BJ (cell line): ENCODE results near the gene SH2D1B. TPM values are rescaled to one million over a fixed set of nuclear protein-coding genes. Genes with fewer than 3 reads are reported as not detected.

Experiments used
- CTCF ChIA-PET: fragments of 350-600 bp; formaldehyde crosslinking; extraction: SDS; loops from one replicate; lab custom pipeline; 2021; ENCODE audit warnings: antibody characterized with exemption, inconsistent platforms; lab: Yijun Ruan, JAX
- POLR2A ChIA-PET: fragments of 300-600 bp; sonication (Branson Sonifier 250); formaldehyde crosslinking; extraction: SDS; loops from one replicate; lab custom pipeline; 2021; ENCODE audit warnings: antibody characterized with exemption; lab: Charles Lee
- DNase-seq: peaks from one replicate; pipeline ENCODE4 v3.0.0-alpha.2; 2011; ENCODE audit warnings: low read depth
- H3K27me3 ChIP-seq: 2 replicates; pipeline ENCODE4 v1.6.0; 2011; ENCODE audit warnings: low read length; ENCODE audit not compliant: control insufficient read depth, insufficient read depth
- H3K36me3 ChIP-seq: 2 replicates; pipeline ENCODE4 v1.5.1; 2011; ENCODE audit warnings: low read length; ENCODE audit not compliant: control insufficient read depth, insufficient read depth
- H3K4me3 ChIP-seq: 2 replicates; pipeline ENCODE4 v1.5.1; 2011; ENCODE audit warnings: low read depth, mild to moderate bottlenecking, control low read depth, low read length
- polyA plus RNA-seq: library from polyadenylated mRNA; depleted of rRNA; stranded (reverse); fragments of >200 nt; gene quantifications from 2 replicates; pipeline ENCODE4 v1.2.3, GENCODE V29; 2011
- TF ChIP-seq, protein P1 (sequence below): IDR thresholded peaks from 2 replicates; pipeline ENCODE4 v1.5.1; 2011; ENCODE audit warnings: low read depth, mild to moderate bottlenecking, control low read depth, inconsistent platforms, low read length, moderate library complexity; ENCODE audit not compliant: insufficient read depth

Gene SH2D1B
- polyA plus RNA-seq, 1 experiment: not detected

DNA sequence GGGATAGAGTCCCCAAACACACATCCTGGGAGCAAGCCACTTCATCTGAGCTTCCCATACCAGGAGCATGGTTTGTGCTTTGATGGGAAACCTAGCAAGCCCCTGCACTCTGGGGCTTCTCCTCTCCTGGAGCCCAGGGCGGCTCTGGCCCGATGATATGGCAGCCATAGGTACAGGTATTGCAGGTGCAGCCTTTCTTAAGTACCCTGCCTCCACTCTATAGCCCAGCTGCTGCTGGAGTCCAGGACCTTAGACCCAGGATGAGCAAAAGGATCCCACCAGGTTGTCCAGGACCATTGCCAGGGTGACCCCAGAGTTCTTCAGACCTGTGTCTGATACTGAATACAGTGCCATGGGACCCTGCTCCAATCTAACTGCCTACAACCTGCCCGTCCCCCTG is 26.2 kb downstream of the SH2D1B start:
- H3K4me3 ChIP-seq: no peak overlapping the region
- 0 out of 2 replicates have a peak, but pooled peaks cover 2% of the 10 kb centered on the region for H3K27me3 ChIP-seq
- no peaks in the 10 kb centered on the region for H3K36me3 ChIP-seq
- POLR2A ChIA-PET: no interaction called here
- DNase-seq: no peak
- CTCF ChIA-PET: interaction anchor here (1.4 kb wide), 1 partner anchor 28 kb away, joined by 5 read pairs; no protein-coding TSS in a partner anchor
- TF ChIP-seq, protein P1, sequence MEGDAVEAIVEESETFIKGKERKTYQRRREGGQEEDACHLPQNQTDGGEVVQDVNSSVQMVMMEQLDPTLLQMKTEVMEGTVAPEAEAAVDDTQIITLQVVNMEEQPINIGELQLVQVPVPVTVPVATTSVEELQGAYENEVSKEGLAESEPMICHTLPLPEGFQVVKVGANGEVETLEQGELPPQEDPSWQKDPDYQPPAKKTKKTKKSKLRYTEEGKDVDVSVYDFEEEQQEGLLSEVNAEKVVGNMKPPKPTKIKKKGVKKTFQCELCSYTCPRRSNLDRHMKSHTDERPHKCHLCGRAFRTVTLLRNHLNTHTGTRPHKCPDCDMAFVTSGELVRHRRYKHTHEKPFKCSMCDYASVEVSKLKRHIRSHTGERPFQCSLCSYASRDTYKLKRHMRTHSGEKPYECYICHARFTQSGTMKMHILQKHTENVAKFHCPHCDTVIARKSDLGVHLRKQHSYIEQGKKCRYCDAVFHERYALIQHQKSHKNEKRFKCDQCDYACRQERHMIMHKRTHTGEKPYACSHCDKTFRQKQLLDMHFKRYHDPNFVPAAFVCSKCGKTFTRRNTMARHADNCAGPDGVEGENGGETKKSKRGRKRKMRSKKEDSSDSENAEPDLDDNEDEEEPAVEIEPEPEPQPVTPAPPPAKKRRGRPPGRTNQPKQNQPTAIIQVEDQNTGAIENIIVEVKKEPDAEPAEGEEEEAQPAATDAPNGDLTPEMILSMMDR: no peak

DNA sequence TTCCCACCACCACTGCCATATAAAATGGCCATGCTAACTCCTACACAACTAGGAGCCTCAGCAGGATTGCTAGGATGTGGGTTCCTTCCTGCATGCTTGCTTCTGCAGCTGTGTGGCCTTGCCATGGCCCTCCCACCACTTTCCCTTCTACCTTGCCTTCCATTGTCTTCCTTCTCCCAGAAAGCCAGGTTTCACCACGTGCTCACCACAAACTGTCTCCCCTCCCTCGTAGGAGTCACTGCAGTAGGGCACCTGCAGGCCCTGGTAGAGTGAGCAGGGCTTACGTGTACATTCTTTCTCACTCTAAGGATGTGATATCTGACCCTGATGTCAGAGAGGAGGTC is 26.7 kb downstream of the SH2D1B start:
- TF ChIP-seq, protein P1: no peak
- no peak overlapping the region for H3K4me3 ChIP-seq
- no peaks in the 10 kb centered on the region for H3K27me3 ChIP-seq
- DNase-seq: no peak
- no peaks in the 10 kb centered on the region for H3K36me3 ChIP-seq
- CTCF ChIA-PET: interaction anchor here (1.4 kb wide), 1 partner anchor 27 kb away, joined by 5 read pairs; no protein-coding TSS in a partner anchor
- POLR2A ChIA-PET: no interaction called here

DNA sequence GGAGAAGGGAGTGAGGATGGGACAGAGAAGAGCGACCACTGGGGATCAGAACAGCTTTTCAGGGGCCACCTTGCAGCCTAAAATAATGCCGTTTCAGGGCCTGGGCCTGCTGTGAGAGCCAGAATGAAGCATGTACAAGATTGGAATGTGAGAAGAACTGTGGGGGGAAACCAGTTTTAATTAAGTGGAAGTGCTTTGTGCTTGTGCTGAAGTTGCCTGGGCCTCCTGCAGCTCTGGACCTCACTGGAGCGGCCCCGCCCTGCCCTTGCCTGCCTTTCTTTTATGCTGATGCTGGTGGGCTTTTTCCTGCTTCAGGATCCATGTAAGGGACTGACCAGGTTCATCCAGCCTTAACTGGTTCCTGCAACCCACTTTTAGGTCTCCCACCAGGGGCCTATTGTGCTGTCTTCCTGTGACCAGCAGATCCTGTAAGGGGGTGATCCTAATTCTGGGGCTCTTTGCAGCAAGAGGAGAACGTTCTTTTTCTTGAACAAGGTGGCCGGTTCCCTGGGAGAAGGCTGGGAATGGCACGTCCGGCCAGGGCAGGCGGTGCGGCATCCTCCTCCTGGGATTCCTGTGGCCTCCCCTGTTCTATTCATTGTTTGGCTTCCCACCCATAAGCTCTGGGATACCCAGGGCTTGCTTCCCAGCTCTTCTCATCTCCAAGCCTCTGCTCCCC is 27.2 kb downstream of the SH2D1B start:
- ChIA-PET POLR2A (no interaction called here), CTCF (interaction anchor here (1.4 kb wide), 1 partner anchor 27 kb away, joined by 5 read pairs; no protein-coding TSS in a partner anchor)
- no peak for DNase-seq
- Histone ChIP-seq H3K4me3 (no peak overlapping the region), H3K36me3 (no peaks in the 10 kb centered on the region), H3K27me3 (no peaks in the 10 kb centered on the region)
- TF ChIP-seq, protein P1: no peak

DNA sequence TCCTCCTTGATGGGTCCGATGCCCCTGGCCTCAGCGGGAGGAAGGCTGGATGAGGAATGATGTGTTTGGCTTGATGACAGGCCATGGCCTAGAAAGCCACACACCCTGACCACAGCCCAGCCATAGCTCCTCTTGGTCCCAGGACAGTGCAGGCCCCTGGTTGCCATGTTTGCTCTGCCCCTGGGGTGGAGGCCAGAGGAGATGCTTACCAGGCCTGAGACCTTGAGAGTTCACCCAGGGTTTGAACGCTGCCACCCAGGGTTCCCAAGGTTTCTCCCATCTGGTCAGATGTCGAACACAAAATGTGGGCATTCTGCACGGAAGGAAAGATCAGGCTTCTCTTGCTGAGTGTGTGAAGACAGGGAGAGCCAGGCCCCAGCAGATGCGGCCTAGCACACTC is 27.8 kb downstream of the SH2D1B start:
- no peak for DNase-seq
- POLR2A ChIA-PET: no interaction called here
- Histone ChIP-seq H3K4me3 (no peak overlapping the region), H3K27me3 (no peaks in the 10 kb centered on the region), H3K36me3 (no peaks in the 10 kb centered on the region)
- CTCF ChIA-PET: no interaction called here
- TF ChIP-seq, protein P1: no peak

DNA sequence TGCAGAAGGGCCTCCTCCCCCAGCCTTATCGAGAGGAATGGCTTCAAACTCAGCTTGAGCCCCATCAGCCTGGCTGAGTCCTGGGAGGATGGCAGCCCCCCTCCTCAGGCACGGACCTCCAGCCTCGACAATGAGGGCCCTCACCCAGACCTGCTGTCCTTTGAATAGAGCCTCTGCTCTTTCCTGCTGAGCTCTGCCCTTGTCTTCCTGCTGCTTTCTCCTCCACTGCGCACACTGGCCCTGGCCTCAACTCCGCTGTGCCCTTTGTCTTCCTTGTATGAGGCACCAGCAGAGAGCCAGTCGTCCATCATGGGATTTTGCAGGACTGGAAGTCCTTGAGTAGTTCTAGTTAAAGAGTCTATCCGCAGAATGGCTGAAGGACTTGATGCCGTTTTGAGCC is 28.4 kb downstream of the SH2D1B start:
- Histone ChIP-seq H3K36me3 (no peaks in the 10 kb centered on the region), H3K4me3 (no peak overlapping the region), H3K27me3 (no peaks in the 10 kb centered on the region)
- ChIA-PET CTCF (interaction anchor here (3.8 kb wide), 1 partner anchor 8 kb away, joined by 24 read pairs; no protein-coding TSS in a partner anchor), POLR2A (no interaction called here)
- DNase-seq: no peak
- TF ChIP-seq, protein P1: no peak
